DND-41 (cell line): ENCODE results near the gene SUMO1.

ENCODE experiments used
- ATAC-seq: fragments of 200-7000 bp; cut with Tn5 transposase; 3 replicates; pipeline ENCODE4 v1.9.1; 2021; ENCODE audit warnings: low read depth; ENCODE audit not compliant: insufficient read depth
- DNase-seq: peaks from one replicate; pipeline ENCODE4 v3.0.0-alpha.2; 2020
- H2AFZ ChIP-seq: 2 replicates; pipeline ENCODE4 v1.6.0; 2012; ENCODE audit warnings: low read depth, low read length
- H3K27ac ChIP-seq: 2 replicates; pipeline ENCODE4 v1.5.1; 2012; ENCODE audit warnings: low read length, inconsistent platforms
- H3K27me3 ChIP-seq: fragments of 200-600 bp; sonication (generic); 2 replicates; pipeline ENCODE4 v1.6.0; 2012; ENCODE audit warnings: low read length, mild to moderate bottlenecking, inconsistent platforms; ENCODE audit not compliant: insufficient read depth, poor library complexity
- H3K36me3 ChIP-seq: 2 replicates; pipeline ENCODE4 v1.5.1; 2012; ENCODE audit warnings: low read length, inconsistent platforms; ENCODE audit not compliant: insufficient read depth
- H3K4me1 ChIP-seq: 2 replicates; pipeline ENCODE4 v1.5.1; 2012; ENCODE audit warnings: mild to moderate bottlenecking, low read length; ENCODE audit not compliant: insufficient read depth
- H3K4me2 ChIP-seq: 2 replicates; pipeline ENCODE4 v1.6.0; 2012; ENCODE audit warnings: mild to moderate bottlenecking, moderate library complexity, low read length, inconsistent platforms; ENCODE audit not compliant: insufficient read depth
- H3K4me3 ChIP-seq, 2 experiments: fragments of 200-600 bp in 1 of 2; shearing (Covaris generic) in 1 of 2; 2 replicates each; pipeline ENCODE4 v1.5.1; 2012 to 2016; ENCODE audit warnings: inconsistent platforms in 2 of 2, low read length in 2 of 2, mild to moderate bottlenecking in 2 of 2, low read depth in 1 of 2, moderate library complexity in 1 of 2
- H3K79me2 ChIP-seq: 2 replicates; pipeline ENCODE4 v1.6.0; 2012; ENCODE audit warnings: low read length, inconsistent platforms; ENCODE audit not compliant: insufficient read depth
- H3K9ac ChIP-seq: 2 replicates; pipeline ENCODE4 v1.6.0; 2012; ENCODE audit warnings: low read depth, mild to moderate bottlenecking, inconsistent platforms, low read length, moderate library complexity
- H3K9me3 ChIP-seq: 2 replicates; pipeline ENCODE4 v1.5.1; 2012; ENCODE audit warnings: low read length, moderate library complexity, mild to moderate bottlenecking, inconsistent platforms; ENCODE audit not compliant: insufficient read depth, severe bottlenecking
- H4K20me1 ChIP-seq: 2 replicates; pipeline ENCODE4 v1.6.0; 2012; ENCODE audit warnings: low read length; ENCODE audit not compliant: insufficient read depth
- EZH2 ChIP-seq: IDR thresholded peaks from 3 replicates; pipeline ENCODE4 v1.6.1; 2012; ENCODE audit warnings: borderline replicate concordance, low read depth, mild to moderate bottlenecking, moderate library complexity, low read length, inconsistent platforms; ENCODE audit not compliant: severe bottlenecking
- TF ChIP-seq, protein P1 (sequence below): IDR thresholded peaks from 2 replicates; pipeline ENCODE4 v1.5.1; 2012; ENCODE audit warnings: borderline replicate concordance, low read length, moderate library complexity, mild to moderate bottlenecking; ENCODE audit not compliant: poor library complexity, severe bottlenecking; ENCODE audit errors: extremely low read depth

SUMO1 gene

DNA sequence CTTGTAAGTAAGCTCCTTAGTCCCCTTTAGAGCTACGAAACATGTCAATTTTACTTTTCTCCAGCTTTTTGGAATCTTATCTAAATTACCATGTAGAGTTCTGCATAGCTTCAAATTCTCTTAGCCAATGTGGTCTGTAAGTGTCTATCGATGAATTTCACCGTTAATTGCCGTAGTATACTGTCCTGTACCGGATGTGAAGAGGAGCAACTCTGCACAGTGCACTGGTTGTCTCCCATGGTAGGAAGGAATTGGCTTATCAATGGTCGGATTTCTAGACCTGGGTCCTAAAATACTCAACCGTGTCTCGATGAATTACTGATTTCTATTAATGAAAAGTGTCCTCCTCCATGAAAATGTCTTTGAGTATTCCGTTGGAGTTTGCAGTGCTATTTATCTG lies 29.1 kb upstream of the SUMO1 start:
- no peak for TF ChIP-seq EZH2
- TF ChIP-seq, protein P1, sequence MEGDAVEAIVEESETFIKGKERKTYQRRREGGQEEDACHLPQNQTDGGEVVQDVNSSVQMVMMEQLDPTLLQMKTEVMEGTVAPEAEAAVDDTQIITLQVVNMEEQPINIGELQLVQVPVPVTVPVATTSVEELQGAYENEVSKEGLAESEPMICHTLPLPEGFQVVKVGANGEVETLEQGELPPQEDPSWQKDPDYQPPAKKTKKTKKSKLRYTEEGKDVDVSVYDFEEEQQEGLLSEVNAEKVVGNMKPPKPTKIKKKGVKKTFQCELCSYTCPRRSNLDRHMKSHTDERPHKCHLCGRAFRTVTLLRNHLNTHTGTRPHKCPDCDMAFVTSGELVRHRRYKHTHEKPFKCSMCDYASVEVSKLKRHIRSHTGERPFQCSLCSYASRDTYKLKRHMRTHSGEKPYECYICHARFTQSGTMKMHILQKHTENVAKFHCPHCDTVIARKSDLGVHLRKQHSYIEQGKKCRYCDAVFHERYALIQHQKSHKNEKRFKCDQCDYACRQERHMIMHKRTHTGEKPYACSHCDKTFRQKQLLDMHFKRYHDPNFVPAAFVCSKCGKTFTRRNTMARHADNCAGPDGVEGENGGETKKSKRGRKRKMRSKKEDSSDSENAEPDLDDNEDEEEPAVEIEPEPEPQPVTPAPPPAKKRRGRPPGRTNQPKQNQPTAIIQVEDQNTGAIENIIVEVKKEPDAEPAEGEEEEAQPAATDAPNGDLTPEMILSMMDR, result no peak
- Histone ChIP-seq H3K9ac (peak overlapping the region; percentile 91), H3K9me3 (no peaks in the 10 kb centered on the region), H3K36me3 (peaks cover 13% of the 10 kb centered on the region), H2AFZ (no peak overlapping the region), H4K20me1 (peaks cover 59% of the 10 kb centered on the region), H3K4me3 (peak overlapping the region; percentile 87 to 99), H3K4me1 (peaks cover 42% of the 10 kb centered on the region), H3K27me3 (no peaks in the 10 kb centered on the region), H3K4me2 (peak overlapping the region; percentile 63), H3K79me2 (peaks cover 75% of the 10 kb centered on the region), H3K27ac (peak overlapping the region; percentile 99)
- 0 out of 3 replicates have a peak, but pooled peaks have one; percentile 21 for ATAC-seq
- no peak for DNase-seq

DNA sequence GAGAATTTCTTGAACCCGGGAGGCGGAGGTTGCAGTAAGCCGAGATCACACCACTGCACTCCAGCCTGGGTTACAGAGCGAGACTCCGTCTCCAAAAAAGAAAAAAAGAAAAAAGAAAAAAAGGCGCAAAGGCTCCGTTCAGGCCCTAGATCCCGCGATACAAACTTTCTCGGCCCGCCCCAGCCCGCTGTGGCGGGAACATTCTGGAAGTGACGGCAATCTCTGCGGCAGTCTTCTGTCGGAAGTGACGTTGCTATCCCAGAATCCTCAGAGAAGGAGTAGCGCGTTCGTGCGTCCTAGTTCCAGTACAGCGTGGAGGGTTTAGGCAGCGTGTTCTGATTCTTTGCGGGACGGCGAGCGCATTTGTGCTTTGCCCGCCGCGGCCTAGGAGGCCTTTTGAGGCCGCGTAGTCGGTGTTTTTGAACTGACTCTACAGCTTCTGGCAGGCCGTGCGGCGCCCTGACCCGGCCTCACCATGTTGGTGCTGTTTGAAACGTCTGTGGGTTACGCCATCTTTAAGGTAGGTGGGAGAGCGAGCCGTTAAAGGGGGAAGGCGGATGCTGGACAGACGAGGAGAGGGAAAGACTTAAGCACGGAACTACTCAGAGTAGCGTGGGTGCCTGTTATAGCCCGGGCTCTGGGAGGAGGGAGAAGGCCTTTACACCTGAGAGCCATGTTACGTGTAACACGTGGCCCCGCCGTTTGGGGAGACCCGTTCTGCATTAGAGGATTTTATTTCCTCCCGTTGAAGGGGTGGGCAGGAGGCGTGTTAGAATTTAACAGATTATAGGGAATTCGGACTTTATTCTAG lies 27.3 kb upstream of the SUMO1 start, which contains the start of gene NOP58:
TSS of gene NOP58 (plus strand) at position 297 of the 811 bp plus-strand sequence. CDS start at position 476, 179 bp downstream.
- TF ChIP-seq EZH2, result no peak
- TF ChIP-seq, protein P1, result no peak
- peaks cover 43% of the 10 kb centered on the region for H4K20me1 ChIP-seq
- H3K4me1 ChIP-seq, result peaks cover 37% of the 10 kb centered on the region
- ATAC-seq (peak; percentile 90), DNase-seq (peak; percentile 94)
- H3K27me3 ChIP-seq, result no peaks in the 10 kb centered on the region
- peak within 1 kb of the TSS; percentile 79 for H2AFZ ChIP-seq
- H3K27ac ChIP-seq, result peak within 1 kb of the TSS; percentile 99
- H3K79me2 ChIP-seq, result peaks cover 57% of the 10 kb centered on the region
- no peaks in the 10 kb centered on the region for H3K9me3 ChIP-seq
- H3K4me3 ChIP-seq, result peak within 1 kb of the TSS; percentile 87 to 99
- peak within 1 kb of the TSS; percentile 65 for H3K4me2 ChIP-seq
- H3K36me3 ChIP-seq, result peaks cover 13% of the 10 kb centered on the region
- peak within 1 kb of the TSS; percentile 91 for H3K9ac ChIP-seq

DNA sequence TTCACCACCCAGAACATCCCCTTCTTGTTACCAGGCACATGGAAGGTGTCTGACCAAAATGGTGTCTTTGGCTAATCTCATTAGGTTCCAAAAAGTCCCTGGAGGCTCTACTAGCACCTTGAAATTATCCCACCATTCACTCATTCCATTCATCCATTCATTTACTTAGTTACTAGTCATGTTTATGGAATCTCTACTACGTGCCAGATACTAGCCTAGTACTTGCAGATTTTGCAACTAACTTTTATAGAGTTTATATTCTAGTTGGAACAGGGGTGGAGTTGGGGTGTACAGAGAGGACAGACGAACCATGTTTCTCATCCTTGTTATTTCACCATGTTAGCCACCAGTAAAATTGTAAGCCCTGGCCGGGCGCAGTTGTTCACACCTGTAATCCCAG lies 23.1 kb upstream of the SUMO1 start:
- Histone ChIP-seq H2AFZ (no peak overlapping the region), H3K4me3 (no peak overlapping the region), H3K36me3 (no peaks in the 10 kb centered on the region; the same call in 1 of the 2 replicates), H3K27ac (no peak overlapping the region), H4K20me1 (0 out of 2 replicates have a peak, but pooled peaks cover 3% of the 10 kb centered on the region), H3K9ac (no peak overlapping the region), H3K4me1 (peaks cover 8% of the 10 kb centered on the region), H3K27me3 (no peaks in the 10 kb centered on the region), H3K9me3 (no peaks in the 10 kb centered on the region), H3K79me2 (peaks cover 16% of the 10 kb centered on the region), H3K4me2 (no peak overlapping the region)
- ATAC-seq (no peak), DNase-seq (no peak)
- no peak for TF ChIP-seq EZH2
- TF ChIP-seq, protein P1, result no peak
